HepG2 (cell line): ENCODE data around the gene HTR3C. TPM values are rescaled to one million over a fixed set of nuclear protein-coding genes. Genes with fewer than 3 reads are reported as not detected.

Experiments used
- ATAC-seq: fragments of 200-7000 bp; cut with Tn5 transposase; 3 replicates; pipeline ENCODE4 v1.9.1; 2020; ENCODE audit warnings: mild to moderate bottlenecking, moderate library complexity
- BruUV-seq: library from RNA; stranded (reverse); fragments of 400-500 nt; replicated peaks from 2 replicates; lab custom pipeline; 2021; lab: Mats Ljungman, UMichigan
- CTCF ChIA-PET: fragments of 300-600 bp; formaldehyde crosslinking; extraction: SDS; loops from one replicate; lab custom pipeline; 2021; ENCODE audit warnings: low total read pairs, inconsistent platforms, low intra/inter-chr PET ratio; lab: Yijun Ruan, JAX
- POLR2A ChIA-PET: fragments of 350-600 bp; sonication (Branson Sonifier 250); formaldehyde crosslinking; loops from one replicate; lab custom pipeline; 2020; ENCODE audit warnings: antibody characterized with exemption, inconsistent platforms; lab: Yijun Ruan, JAX
- DNase-seq: peaks from one replicate; pipeline ENCODE4 v3.0.0-alpha.2; 2015; ENCODE audit warnings: low spot score
- FAIRE-seq: peaks from 3 replicates; lab custom pipeline; 2011; peaks lifted over from hg19 to GRCh38; lab: Jason Lieb, UNC
- H2AFZ ChIP-seq: one replicate; pipeline ENCODE4 v1.6.1; 2011; ENCODE audit warnings: low read length, inconsistent platforms
- H3K27ac ChIP-seq: fragments of 300-600 bp; 3 replicates; pipeline ENCODE4 v1.8.0; 2011; ENCODE audit warnings: mixed run types, mild to moderate bottlenecking, mixed read lengths, low read length, inconsistent platforms; ENCODE audit not compliant: insufficient read depth; ENCODE audit errors: extremely low read length
- H3K27me3 ChIP-seq, 2 experiments: fragments of 200-600 bp in 1 of 2; 2 replicates in 1 of 2; 3 replicates in 1 of 2; pipeline versions ENCODE4 v1.6.0 to v1.8.0; 2011; ENCODE audit warnings: low read length in 2 of 2, mild to moderate bottlenecking in 2 of 2, moderate library complexity in 2 of 2, inconsistent platforms in 1 of 2; ENCODE audit not compliant: insufficient read depth in 2 of 2, control insufficient read depth in 1 of 2
- H3K36me3 ChIP-seq, 2 experiments: fragments of 200-600 bp in 1 of 2; replicated peaks in 1 of 2; 2 replicates in 1 of 2; 3 replicates in 1 of 2; pipeline versions ENCODE4 v1.5.1 to v1.8.0; 2011; ENCODE audit warnings: low read length in 2 of 2, inconsistent platforms in 1 of 2; ENCODE audit not compliant: insufficient read depth in 2 of 2, control insufficient read depth in 1 of 2
- H3K4me1 ChIP-seq: 2 replicates; pipeline ENCODE4 v1.5.1; 2012; ENCODE audit warnings: low read length, inconsistent platforms; ENCODE audit not compliant: insufficient read depth
- H3K4me2 ChIP-seq: 2 replicates; pipeline ENCODE4 v1.6.0; 2011; ENCODE audit warnings: low read depth, low read length, inconsistent platforms
- H3K4me3 ChIP-seq, 3 experiments: fragments of 200-600 bp in 1 of 3; sonication (generic), shearing (Covaris generic) in 1 of 3; replicated peaks in 1 of 3; 2 replicates each; pipeline ENCODE4 v1.5.1; 2011 to 2016; ENCODE audit warnings: low read length in 3 of 3, inconsistent platforms in 2 of 3, low read depth in 2 of 3, mild to moderate bottlenecking in 2 of 3, control low read depth in 1 of 3, mixed read lengths in 1 of 3; ENCODE audit not compliant: insufficient read depth in 1 of 3
- H3K79me2 ChIP-seq: one replicate; pipeline ENCODE4 v1.6.1; 2011; ENCODE audit warnings: low read length, inconsistent platforms; ENCODE audit not compliant: insufficient read depth
- H3K9ac ChIP-seq: 2 replicates; pipeline ENCODE4 v1.6.0; 2011; ENCODE audit warnings: mild to moderate bottlenecking, low read depth, low read length, inconsistent platforms; ENCODE audit not compliant: insufficient read depth
- H3K9me3 ChIP-seq: 2 replicates; pipeline ENCODE4 v1.5.1; 2012; ENCODE audit warnings: mild to moderate bottlenecking, low read length
- H4K20me1 ChIP-seq: 2 replicates; pipeline ENCODE4 v1.6.0; 2011; ENCODE audit warnings: inconsistent platforms, mild to moderate bottlenecking, low read length, moderate library complexity; ENCODE audit not compliant: insufficient read depth
- ARID3A ChIP-seq: IDR thresholded peaks from 2 replicates; pipeline ENCODE4 v1.6.1; 2012; ENCODE audit warnings: low read depth, low read length, improper control_type of control experiment
- DMAP1 ChIP-seq: IDR thresholded peaks from 2 replicates; pipeline ENCODE4 v1.6.1; 2016
- ERF ChIP-seq: IDR thresholded peaks from 2 replicates; pipeline ENCODE4 v1.6.1; 2018; ENCODE audit warnings: missing biosample characterization, missing genetic modification reagents
- MEIS2 ChIP-seq: sonication (generic); formaldehyde crosslinking; IDR thresholded peaks from 2 replicates; pipeline ENCODE4 v1.9.0; 2021; ENCODE audit warnings: mild to moderate bottlenecking, missing genetic modification reagents
- MTA1 ChIP-seq: sonication (generic); formaldehyde crosslinking; IDR thresholded peaks from 2 replicates; pipeline ENCODE4 v1.4.0; 2020; ENCODE audit warnings: missing genetic modification reagents, mild to moderate bottlenecking, borderline replicate concordance
- TSC22D2 ChIP-seq: sonication (generic); formaldehyde crosslinking; IDR thresholded peaks from 2 replicates; pipeline ENCODE4 v1.5.1; 2020; ENCODE audit warnings: missing genetic modification reagents, mild to moderate bottlenecking, borderline replicate concordance
- ZNF275 ChIP-seq: sonication (generic); formaldehyde crosslinking; IDR thresholded peaks from 2 replicates; pipeline ENCODE4 v1.8.0; 2022; ENCODE audit warnings: missing genetic modification reagents, mild to moderate bottlenecking, inconsistent platforms, borderline replicate concordance
- ZNF460 ChIP-seq: sonication (generic); formaldehyde crosslinking; IDR thresholded peaks from 2 replicates; pipeline ENCODE4 v1.5.1; 2020; ENCODE audit warnings: missing genetic modification reagents, mild to moderate bottlenecking, borderline replicate concordance
- ZNF557 ChIP-seq: sonication (generic); formaldehyde crosslinking; IDR thresholded peaks from 2 replicates; pipeline ENCODE4 v1.4.0; 2020; ENCODE audit warnings: missing genetic modification reagents
- WGBS: methylation state at CpG from one replicate; pipeline ENCODE4 v1.1.6; 2017; ENCODE audit warnings: low lambda C conversion rate; 5-methylcytosine and 5-hydroxymethylcytosine counted together
- in situ Hi-C: cut with HindIII; loops from 2 replicates; pipeline ENCODE4 v1.10.0; 2017; ENCODE audit warnings: low pct_unique_long_range_greater_than_20kb; ENCODE audit not compliant: extremely low pct_ligation_motif_present
- intact Hi-C: fragments of 100-400 bp; cut with micrococcal nuclease; formaldehyde crosslinking; loops from one replicate; pipeline ENCODE4 v1.10.0; 2022; ENCODE audit not compliant: unreplicated experiment
- polyA plus RNA-seq, 8 experiments: library from polyadenylated mRNA; depleted of rRNA in 3 of 8; stranded (reverse) in 7 of 8; unstranded in 1 of 8; fragments of >200 nt; fragmentation: Illumina TruSeq in 4 of 8; extraction: Trizol in 4 of 8; gene quantifications; 2 replicates each; pipeline versions ENCODE4 v1.2.1 to v1.2.3, GENCODE V29; 2011 to 2016; ENCODE audit warnings: low read depth in 4 of 8, missing spikeins in 1 of 8, mixed read lengths in 1 of 8; ENCODE audit not compliant: insufficient read depth in 1 of 8
- total RNA-seq, 5 experiments: library from RNA; depleted of rRNA; stranded (reverse); fragments of >200 nt; fragmentation: Illumina TruSeq; extraction: Trizol; gene quantifications; 2 replicates each; pipeline ENCODE4 v1.2.3, GENCODE V29; 2016; ENCODE audit warnings: low read depth in 1 of 5
- TF ChIP-seq, protein P1 (sequence below): sonication (generic); formaldehyde crosslinking; IDR thresholded peaks from 2 replicates; pipeline ENCODE4 v1.8.1; 2023; ENCODE audit warnings: missing genetic modification reagents, inconsistent platforms, borderline replicate concordance
- TF ChIP-seq, protein P2 (sequence below): sonication (generic); formaldehyde crosslinking; IDR thresholded peaks from 2 replicates; pipeline ENCODE4 v1.4.0; 2020; ENCODE audit warnings: missing genetic modification reagents; ENCODE audit errors: not compliant biosample characterization
- TF ChIP-seq, protein P3 (sequence below): IDR thresholded peaks from 2 replicates; pipeline ENCODE4 v1.6.1; 2016; ENCODE audit warnings: missing biosample characterization, missing genetic modification reagents, low read depth
- TF ChIP-seq, protein P4 (sequence below): sonication (generic); formaldehyde crosslinking; IDR thresholded peaks from 2 replicates; pipeline ENCODE4 v1.4.0; 2020; ENCODE audit warnings: low read depth, mild to moderate bottlenecking, missing genetic modification reagents

The HTR3C gene
- total and polyA plus RNA-seq, 2 of the 13 experiments (the other 11 are each of a cell fraction or from before 2014, with no cell fraction given) = not detected

GRCh38 chr3:184022323-184022722 lies 30.5 kb upstream of the HTR3C start:
- Histone ChIP-seq H3K9me3 (no peaks in the 10 kb centered on the region), H3K4me2 (no peak overlapping the region), H3K9ac (no peak overlapping the region)
- BruUV-seq = no TSS peak
- CTCF ChIA-PET = no interaction called here
- TF ChIP-seq, protein P1, sequence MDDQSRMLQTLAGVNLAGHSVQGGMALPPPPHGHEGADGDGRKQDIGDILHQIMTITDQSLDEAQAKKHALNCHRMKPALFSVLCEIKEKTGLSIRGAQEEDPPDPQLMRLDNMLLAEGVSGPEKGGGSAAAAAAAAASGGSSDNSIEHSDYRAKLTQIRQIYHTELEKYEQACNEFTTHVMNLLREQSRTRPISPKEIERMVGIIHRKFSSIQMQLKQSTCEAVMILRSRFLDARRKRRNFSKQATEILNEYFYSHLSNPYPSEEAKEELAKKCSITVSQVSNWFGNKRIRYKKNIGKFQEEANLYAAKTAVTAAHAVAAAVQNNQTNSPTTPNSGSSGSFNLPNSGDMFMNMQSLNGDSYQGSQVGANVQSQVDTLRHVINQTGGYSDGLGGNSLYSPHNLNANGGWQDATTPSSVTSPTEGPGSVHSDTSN (CRISPR knock-in tag) = no peak
- TF ChIP-seq TSC22D2 (CRISPR knock-in tag) (no peak), DMAP1 (CRISPR knock-in tag) (no peak), MTA1 (CRISPR knock-in tag) (no peak), ZNF275 (CRISPR knock-in tag) (no peak), ZNF460 (CRISPR knock-in tag) (no peak), MEIS2 (CRISPR knock-in tag) (no peak), ZNF557 (CRISPR knock-in tag) (no peak), ERF (CRISPR knock-in tag) (no peak), ARID3A (no peak)
- TF ChIP-seq, protein P2, sequence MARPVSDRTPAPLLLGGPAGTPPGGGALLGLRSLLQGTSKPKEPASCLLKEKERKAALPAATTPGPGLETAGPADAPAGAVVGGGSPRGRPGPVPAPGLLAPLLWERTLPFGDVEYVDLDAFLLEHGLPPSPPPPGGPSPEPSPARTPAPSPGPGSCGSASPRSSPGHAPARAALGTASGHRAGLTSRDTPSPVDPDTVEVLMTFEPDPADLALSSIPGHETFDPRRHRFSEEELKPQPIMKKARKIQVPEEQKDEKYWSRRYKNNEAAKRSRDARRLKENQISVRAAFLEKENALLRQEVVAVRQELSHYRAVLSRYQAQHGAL (CRISPR knock-in tag) = no peak
- TF ChIP-seq, protein P3, sequence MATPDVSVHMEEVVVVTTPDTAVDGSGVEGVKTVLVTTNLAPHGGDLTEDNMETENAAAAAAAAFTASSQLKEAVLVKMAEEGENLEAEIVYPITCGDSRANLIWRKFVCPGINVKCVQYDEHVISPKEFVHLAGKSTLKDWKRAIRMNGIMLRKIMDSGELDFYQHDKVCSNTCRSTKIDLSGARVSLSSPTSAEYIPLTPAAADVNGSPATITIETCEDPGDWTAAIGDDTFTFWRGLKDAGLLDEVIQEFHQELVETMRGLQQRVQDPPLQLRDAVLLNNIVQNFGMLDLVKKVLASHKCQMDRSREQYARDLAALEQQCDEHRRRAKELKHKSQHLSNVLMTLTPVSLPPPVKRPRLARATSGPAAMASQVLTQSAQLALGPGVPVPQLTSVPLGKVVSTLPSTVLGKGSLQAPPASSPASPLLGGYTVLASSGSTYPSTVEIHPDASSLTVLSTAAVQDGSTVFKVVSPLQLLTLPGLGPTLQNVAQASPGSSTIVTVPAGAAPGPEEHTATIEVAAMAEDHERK = no peak
- TF ChIP-seq, protein P4, sequence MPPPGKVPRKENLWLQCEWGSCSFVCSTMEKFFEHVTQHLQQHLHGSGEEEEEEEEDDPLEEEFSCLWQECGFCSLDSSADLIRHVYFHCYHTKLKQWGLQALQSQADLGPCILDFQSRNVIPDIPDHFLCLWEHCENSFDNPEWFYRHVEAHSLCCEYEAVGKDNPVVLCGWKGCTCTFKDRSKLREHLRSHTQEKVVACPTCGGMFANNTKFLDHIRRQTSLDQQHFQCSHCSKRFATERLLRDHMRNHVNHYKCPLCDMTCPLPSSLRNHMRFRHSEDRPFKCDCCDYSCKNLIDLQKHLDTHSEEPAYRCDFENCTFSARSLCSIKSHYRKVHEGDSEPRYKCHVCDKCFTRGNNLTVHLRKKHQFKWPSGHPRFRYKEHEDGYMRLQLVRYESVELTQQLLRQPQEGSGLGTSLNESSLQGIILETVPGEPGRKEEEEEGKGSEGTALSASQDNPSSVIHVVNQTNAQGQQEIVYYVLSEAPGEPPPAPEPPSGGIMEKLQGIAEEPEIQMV (CRISPR knock-in tag) = no peak
- TF ChIP-seq, all 625 proteins: peak for 0
- intact Hi-C loops = no loop called here
- 84% methylated on average over 7 of the region's 7 CpGs for WGBS
- Histone ChIP-seq H4K20me1 (no peaks in the 10 kb centered on the region), H3K27me3 (peaks cover 0 to 8% of the 10 kb centered on the region in 2 experiments; a peak in 1 of 5 replicates), H3K79me2 (no peaks in the 10 kb centered on the region), H3K27ac (no peak overlapping the region), H3K4me3 (no peak overlapping the region), H2AFZ (no peak overlapping the region), H3K36me3 (no peaks in the 10 kb centered on the region), H3K4me1 (peaks cover 13% of the 10 kb centered on the region)
- POLR2A ChIA-PET = no interaction called here
- FAIRE-seq (no peak), ATAC-seq (no peak), DNase-seq (no peak)
- in situ Hi-C loops = no loop called here
